Right cardiac atrium (tissue), 5 donors: ENCODE results near the gene MPHOSPH6. TPM values are rescaled to one million over a fixed set of nuclear protein-coding genes. Genes with fewer than 3 reads are reported as not detected.
"Not testable (repeated sequence)": the region's sequence is repeated elsewhere in the genome, so short reads cannot be mapped to it uniquely, and the experiment has no call there.

Experiments used
- ATAC-seq, 2 donors: fragments of 200-7000 bp; cut with Tn5 transposase; one replicate each; pipeline versions ENCODE4 v1.8.0 to v1.9.1; 2020; ENCODE audit warnings: moderate library complexity in 2 of 2, mild to moderate bottlenecking in 1 of 2
- DNase-seq, 3 donors: peaks; one replicate each; pipeline ENCODE4 v3.0.0-alpha.2; 2020
- H3K27ac ChIP-seq: one replicate; pipeline ENCODE4 v1.5.1; 2013; ENCODE audit warnings: mild to moderate bottlenecking, low read length, control low read depth, moderate library complexity
- H3K27me3 ChIP-seq: one replicate; pipeline ENCODE4 v1.6.1; 2013; ENCODE audit not compliant: control insufficient read depth, insufficient read depth
- H3K4me1 ChIP-seq: one replicate; pipeline ENCODE4 v1.6.1; 2013; ENCODE audit warnings: low read length; ENCODE audit not compliant: control insufficient read depth, insufficient read depth
- H3K4me3 ChIP-seq: one replicate; pipeline ENCODE4 v1.5.1; 2013; ENCODE audit warnings: low read length, control low read depth
- H3K9me3 ChIP-seq: one replicate; pipeline ENCODE4 v1.6.1; 2013; ENCODE audit warnings: low read length; ENCODE audit not compliant: control insufficient read depth
- WGBS: extraction: QIAGEN DNeasy Blood & Tissue Kit; methylation state at CpG from one replicate; pipeline ENCODE4 v1.1.7; 2013; 5-methylcytosine and 5-hydroxymethylcytosine counted together
- intact Hi-C, 4 donors: fragments of 100-400 bp; cut with DNase I; formaldehyde crosslinking; loops; one replicate each; pipeline versions ENCODE4 v1.11.0 to v1.14.0; 2022 to 2023
- polyA plus RNA-seq: library from polyadenylated mRNA; stranded (reverse); fragments of 200-250 nt; gene quantifications from one replicate; pipeline ENCODE4 v1.2.3, GENCODE V29; 2013
- total RNA-seq, 4 donors: library from RNA; stranded (reverse); fragmentation: NEBNext Ultra II Directional; extraction: Animal tissue kit (Norgen Biotek cat#: 25700); gene quantifications; one replicate each; pipeline ENCODE4 v1.2.1, GENCODE V29; 2021
- donor health status: healthy with polysubstance abuse.
- donor health status: DM: no; HTN: yes; CAD: no.
- donor health status: DM: no; HTN: no; CAD: no.
- donor health status: DM: no; HTN: yes; CAD: no; lungs with severe emphysema.
- donor health status: DM: yes; HTN: yes; CAD: no.

MPHOSPH6 gene
- total and polyA plus RNA-seq, 5 donors: 8.0 to 17.4 (median 11.0) TPM

DNA sequence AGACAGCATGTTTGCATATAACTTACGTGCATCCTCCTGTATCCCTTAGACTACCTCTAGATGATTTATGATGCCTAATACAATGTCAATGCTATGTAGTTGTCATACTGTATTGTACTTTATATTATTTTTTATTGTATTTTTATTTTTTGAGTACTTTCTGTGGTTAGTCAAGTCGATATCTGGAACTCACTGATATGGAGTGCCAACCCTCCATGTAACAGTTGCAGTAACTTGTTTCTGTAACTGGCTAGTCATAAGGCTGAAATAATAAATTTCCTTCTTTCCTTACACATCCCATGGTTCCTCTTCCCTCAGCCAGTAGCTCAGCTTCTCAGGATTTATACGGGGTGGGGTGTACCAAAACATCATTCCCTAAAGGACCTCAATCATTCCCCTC lies 23.5 kb downstream of the MPHOSPH6 start:
- ATAC-seq: no peak
- DNase-seq: no peak
- Histone ChIP-seq H3K27ac (no peak overlapping the region), H3K4me3 (no peak overlapping the region), H3K9me3 (no peaks in the 10 kb centered on the region), H3K4me1 (no peaks in the 10 kb centered on the region), H3K27me3 (no peaks in the 10 kb centered on the region)
- intact Hi-C loops: no loop called here
- WGBS: 63% methylated on average over 3 of the region's 3 CpGs

GRCh38 chr16:82139286-82139571 lies 30.8 kb downstream of the MPHOSPH6 start:
- H3K9me3 ChIP-seq, ATAC-seq, H3K27me3 ChIP-seq, H3K27ac ChIP-seq, H3K4me3 ChIP-seq, intact Hi-C loops, H3K4me1 ChIP-seq: not testable (repeated sequence)
- 88% methylated on average over 19 of the region's 19 CpGs for WGBS
- peak in 1 of 3 donors; percentile 18 for DNase-seq

DNA sequence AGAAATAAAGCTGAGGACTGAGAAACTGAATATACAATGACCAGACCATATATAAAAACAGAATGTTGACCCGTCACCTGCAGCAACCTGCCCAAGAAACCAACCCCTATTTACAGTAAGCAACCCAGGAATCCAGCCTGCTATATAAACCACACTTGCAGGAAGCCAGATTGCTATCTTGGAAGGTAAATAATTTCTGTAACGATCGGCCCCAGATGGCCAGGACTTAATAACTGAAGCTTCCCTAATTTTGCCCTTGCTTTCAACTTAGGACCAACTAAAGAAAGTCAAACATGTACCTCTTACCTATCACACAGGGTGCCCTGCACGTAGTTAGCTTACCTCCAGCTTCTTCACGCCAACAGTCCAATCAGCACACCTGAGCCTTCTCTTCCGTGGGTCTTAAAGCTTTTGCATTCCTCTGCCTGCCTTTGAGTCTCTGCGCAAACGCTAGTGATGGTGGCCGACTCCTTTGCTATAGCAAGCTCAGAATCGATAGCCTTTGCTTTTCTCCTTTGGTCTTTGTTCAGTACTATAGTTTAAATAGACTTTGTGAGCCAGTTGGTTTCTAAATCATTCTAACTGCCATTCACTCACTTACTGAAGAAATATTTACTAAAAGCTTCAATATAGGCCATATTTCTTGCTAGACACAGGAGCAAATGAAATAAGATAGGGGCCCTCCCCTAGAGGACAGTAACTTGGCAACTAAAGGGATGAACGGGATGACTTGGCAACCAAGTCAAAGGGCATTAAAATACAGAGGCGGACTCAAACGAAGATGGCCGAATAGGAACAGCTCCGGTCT lies 31.3 kb downstream of the MPHOSPH6 start:
- WGBS: 95% methylated on average over 15 of the region's 15 CpGs
- Histone ChIP-seq H3K4me1 (no peaks in the 10 kb centered on the region), H3K4me3 (no peak overlapping the region), H3K27me3 (no peaks in the 10 kb centered on the region), H3K9me3 (no peaks in the 10 kb centered on the region), H3K27ac (no peak overlapping the region)
- DNase-seq: peak in 1 of 3 donors; percentile 6
- intact Hi-C loops: no loop called here
- no peak for ATAC-seq

DNA sequence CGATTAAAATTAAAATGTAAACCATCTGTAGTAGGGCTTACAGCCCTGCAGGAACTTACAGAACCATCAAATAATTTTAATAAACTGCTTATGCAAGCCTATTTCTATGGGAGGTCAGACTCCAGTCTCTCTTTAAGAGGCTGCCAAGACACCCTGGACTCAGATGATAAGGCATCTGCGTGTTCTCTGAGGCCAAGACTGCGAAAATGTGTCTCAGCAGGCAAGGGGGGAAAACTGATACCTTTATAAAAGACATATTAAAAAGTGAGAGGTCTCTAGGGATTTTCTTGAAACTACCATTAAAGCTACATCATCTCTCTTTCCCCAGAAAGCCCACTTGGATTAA lies 32.2 kb downstream of the MPHOSPH6 start:
- H3K9me3 ChIP-seq: no peaks in the 10 kb centered on the region
- intact Hi-C loops: no loop called here
- H3K4me3 ChIP-seq: no peak overlapping the region
- no peaks in the 10 kb centered on the region for H3K4me1 ChIP-seq
- H3K27me3 ChIP-seq: no peaks in the 10 kb centered on the region
- ATAC-seq (no peak), DNase-seq (no peak)
- no peak overlapping the region for H3K27ac ChIP-seq
- WGBS: 54% methylated on average over 3 of the region's 3 CpGs

- H3K27ac ChIP-seq: no peak overlapping the region
- no peak overlapping the region for H3K4me3 ChIP-seq
- DNase-seq (no peak), ATAC-seq (no peak)
- H3K9me3 ChIP-seq: no peaks in the 10 kb centered on the region
- H3K4me1 ChIP-seq: no peaks in the 10 kb centered on the region
- intact Hi-C loops: no loop called here
- no peaks in the 10 kb centered on the region for H3K27me3 ChIP-seq
- WGBS: 67% methylated on average over 9 of the region's 9 CpGs
These were observed 32.8 kb downstream of the MPHOSPH6 start for GRCh38 chr16:82136956-82137821.

DNA sequence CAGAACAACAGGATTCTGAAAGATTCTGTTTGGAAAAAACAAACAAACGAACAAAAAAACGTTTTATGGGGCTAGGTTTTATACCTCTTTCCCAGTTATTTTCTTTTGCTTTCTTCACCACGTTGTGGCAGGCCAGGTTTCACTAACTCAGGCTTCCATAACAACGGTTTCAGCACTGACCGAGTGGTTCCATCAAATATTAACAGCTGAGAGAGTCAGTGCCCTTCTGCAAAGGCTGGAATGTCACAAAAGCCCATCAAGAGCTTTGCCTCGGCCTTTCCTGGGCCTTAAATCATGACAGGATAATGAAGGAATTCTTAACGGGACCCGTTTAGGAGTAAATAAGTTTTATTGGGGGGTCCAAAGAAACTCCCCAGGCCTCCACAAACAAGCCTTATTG lies 34.2 kb downstream of the MPHOSPH6 start:
- ATAC-seq (no peak), DNase-seq (no peak)
- no peaks in the 10 kb centered on the region for H3K4me1 ChIP-seq
- 87% methylated on average over 8 of the region's 8 CpGs for WGBS
- intact Hi-C loops: no loop called here
- no peak overlapping the region for H3K27ac ChIP-seq
- H3K9me3 ChIP-seq: no peaks in the 10 kb centered on the region
- H3K4me3 ChIP-seq: no peak overlapping the region
- H3K27me3 ChIP-seq: no peaks in the 10 kb centered on the region

- Histone ChIP-seq H3K4me1 (no peaks in the 10 kb centered on the region), H3K9me3 (no peaks in the 10 kb centered on the region), H3K27ac (no peak overlapping the region), H3K4me3 (no peak overlapping the region), H3K27me3 (no peaks in the 10 kb centered on the region)
- intact Hi-C loops: no loop called here
- WGBS: 89% methylated on average over 8 of the region's 8 CpGs
- DNase-seq: no peak
- no peak for ATAC-seq
These were observed 35.2 kb downstream of the MPHOSPH6 start for GRCh38 chr16:82134846-82135245.

DNA sequence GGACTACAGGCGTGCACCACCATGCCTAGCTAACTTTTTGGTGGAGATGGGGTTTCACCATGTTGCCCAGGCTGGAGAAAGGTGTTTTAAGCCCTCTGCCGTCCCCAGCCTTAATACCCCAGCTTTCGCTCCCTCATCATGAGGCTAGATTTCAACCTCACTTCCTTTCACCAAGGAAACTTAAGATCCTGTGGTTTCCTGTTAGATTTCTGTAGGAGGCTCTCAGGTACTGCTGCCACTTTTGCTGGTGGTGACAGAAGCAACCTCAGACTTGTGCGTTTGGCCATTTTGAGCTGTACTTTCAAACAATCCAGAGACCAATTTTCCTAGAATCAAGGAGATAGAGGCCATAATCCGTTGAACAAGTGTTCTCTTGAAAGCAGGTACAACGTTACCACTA lies 36.2 kb downstream of the MPHOSPH6 start:
- ATAC-seq (no peak), DNase-seq (no peak)
- intact Hi-C loops: no loop called here
- Histone ChIP-seq H3K9me3 (no peaks in the 10 kb centered on the region), H3K4me1 (no peaks in the 10 kb centered on the region), H3K27me3 (no peaks in the 10 kb centered on the region), H3K4me3 (no peak overlapping the region), H3K27ac (no peak overlapping the region)
- 90% methylated on average over 6 of the region's 6 CpGs for WGBS

DNA sequence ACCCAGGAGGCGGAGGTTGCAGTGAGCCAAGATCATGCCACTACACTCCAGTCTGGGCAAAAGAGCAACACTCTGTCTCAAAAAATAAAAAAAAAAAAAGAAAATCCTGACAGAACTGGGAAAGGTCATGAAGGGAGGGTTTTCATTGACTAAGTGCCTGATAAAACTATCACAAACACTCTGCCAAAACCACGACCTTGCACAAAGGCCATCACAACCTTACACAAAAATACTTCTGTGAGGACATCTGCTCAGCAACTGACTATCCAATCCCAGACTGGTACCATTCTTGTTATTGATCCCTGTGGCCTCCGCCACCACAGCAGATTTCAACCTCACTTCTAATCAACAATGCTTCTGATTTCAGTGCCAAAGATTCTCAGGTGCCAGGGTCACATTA lies 40.1 kb downstream of the MPHOSPH6 start:
- H3K4me1 ChIP-seq: no peaks in the 10 kb centered on the region
- ATAC-seq: no peak
- H3K27ac ChIP-seq: no peak overlapping the region
- intact Hi-C loops: no loop called here
- H3K9me3 ChIP-seq: no peaks in the 10 kb centered on the region
- H3K27me3 ChIP-seq: no peaks in the 10 kb centered on the region
- DNase-seq: no peak
- no peak overlapping the region for H3K4me3 ChIP-seq
- WGBS: 77% methylated on average over 3 of the region's 3 CpGs

DNA sequence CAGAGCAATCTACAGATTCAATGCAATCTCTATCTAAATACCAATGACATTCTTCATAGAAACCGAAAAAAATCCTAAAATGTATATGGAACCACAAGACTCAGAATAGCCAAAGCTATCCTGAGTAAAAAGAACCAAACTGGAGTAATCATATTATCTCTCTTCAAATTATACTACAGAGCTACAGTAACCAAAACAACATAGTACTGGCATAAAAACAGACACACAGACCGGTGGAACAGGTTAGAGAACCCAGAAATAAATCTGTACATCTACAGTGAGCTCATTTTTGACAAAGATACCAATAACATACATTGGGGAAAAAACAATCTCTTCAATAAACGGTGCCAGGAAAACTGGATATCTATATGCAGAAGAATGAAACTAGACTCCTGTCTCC lies 45.4 kb downstream of the MPHOSPH6 start:
- no peak for ATAC-seq
- no peak overlapping the region for H3K4me3 ChIP-seq
- WGBS: 84% methylated on average over 3 of the region's 3 CpGs
- no peaks in the 10 kb centered on the region for H3K9me3 ChIP-seq
- DNase-seq: no peak
- no peak overlapping the region for H3K27ac ChIP-seq
- no peaks in the 10 kb centered on the region for H3K4me1 ChIP-seq
- H3K27me3 ChIP-seq: no peaks in the 10 kb centered on the region
- intact Hi-C loops: no loop called here

DNA sequence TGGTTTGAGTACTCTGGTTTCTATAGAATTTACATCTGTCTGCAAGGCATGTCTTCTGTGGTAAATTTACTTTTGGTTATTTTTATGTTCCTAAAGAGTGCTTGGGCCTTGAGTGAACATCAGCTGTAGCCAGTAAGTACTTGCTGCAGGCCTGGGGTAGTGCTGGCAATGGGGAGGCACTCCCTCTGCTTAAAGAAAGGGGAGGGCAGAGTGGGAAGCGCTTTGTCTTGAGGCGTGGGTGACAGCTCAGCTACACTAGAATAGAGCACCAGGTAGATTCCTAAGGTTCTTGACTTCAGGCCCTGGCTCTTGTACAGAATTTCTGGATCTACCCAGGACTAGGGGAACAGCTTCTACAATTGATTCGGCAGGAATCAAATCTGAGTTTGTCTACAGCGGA lies 50.6 kb downstream of the MPHOSPH6 start:
- WGBS: 67% methylated on average over 4 of the region's 4 CpGs

More for the DNA sequence above, 50.6 kb downstream of the MPHOSPH6 start:
- Histone ChIP-seq H3K27ac (no peak overlapping the region), H3K9me3 (no peaks in the 10 kb centered on the region), H3K4me3 (no peak overlapping the region), H3K27me3 (no peaks in the 10 kb centered on the region), H3K4me1 (no peaks in the 10 kb centered on the region)
- DNase-seq: no peak
- intact Hi-C loops: loop anchor here in 1 of 4 donors (10.0 kb wide), 1 partner anchor 115 kb away; no protein-coding TSS in a partner anchor
- no peak for ATAC-seq
